Measurements from ENCODE around the gene NLGN1. TPM values are rescaled to one million over a fixed set of nuclear protein-coding genes. Genes with fewer than 3 reads are reported as not detected.

Gene NLGN1
- total and polyA plus RNA-seq, 9 of the 15 experiments (the other 6 are each of a cell fraction or from before 2014, with no cell fraction given), result under 0.01 to 0.01 TPM; not detected in 7

DNA sequence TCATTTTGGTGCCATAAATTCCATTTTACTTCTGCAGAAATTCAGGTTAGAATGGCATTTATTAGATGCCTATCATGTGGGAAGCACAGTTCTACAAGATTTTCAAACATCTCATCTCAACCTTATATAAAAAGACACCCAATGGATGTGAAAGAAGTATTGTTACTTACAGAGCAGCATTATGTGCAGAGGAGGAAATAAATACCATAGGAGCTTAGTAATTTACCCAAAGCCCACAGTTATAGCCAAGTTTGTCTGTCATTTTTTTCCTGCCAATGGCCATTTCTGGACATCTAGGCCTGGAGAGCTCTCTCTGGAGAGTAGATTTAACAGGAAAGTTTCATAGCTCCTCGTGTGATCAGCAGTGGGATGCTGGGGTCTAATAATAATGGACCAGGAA is 802.2 kb downstream of the NLGN1 start:
- intact Hi-C loops (cut with micrococcal nuclease), result no loop called here
- TF ChIP-seq, protein P1, sequence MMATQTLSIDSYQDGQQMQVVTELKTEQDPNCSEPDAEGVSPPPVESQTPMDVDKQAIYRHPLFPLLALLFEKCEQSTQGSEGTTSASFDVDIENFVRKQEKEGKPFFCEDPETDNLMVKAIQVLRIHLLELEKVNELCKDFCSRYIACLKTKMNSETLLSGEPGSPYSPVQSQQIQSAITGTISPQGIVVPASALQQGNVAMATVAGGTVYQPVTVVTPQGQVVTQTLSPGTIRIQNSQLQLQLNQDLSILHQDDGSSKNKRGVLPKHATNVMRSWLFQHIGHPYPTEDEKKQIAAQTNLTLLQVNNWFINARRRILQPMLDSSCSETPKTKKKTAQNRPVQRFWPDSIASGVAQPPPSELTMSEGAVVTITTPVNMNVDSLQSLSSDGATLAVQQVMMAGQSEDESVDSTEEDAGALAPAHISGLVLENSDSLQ (IDR thresholded peaks at IDR 0.05), result no peak
- TF ChIP-seq JUN (IDR thresholded peaks at IDR 0.05; ENCODE audit: borderline replicate concordance, low read depth, low read length), result no peak
- no peak for TF ChIP-seq JUN (CRISPR knock-in tag; IDR thresholded peaks at IDR 0.05; ENCODE audit: borderline replicate concordance)
- TF ChIP-seq, protein P2, sequence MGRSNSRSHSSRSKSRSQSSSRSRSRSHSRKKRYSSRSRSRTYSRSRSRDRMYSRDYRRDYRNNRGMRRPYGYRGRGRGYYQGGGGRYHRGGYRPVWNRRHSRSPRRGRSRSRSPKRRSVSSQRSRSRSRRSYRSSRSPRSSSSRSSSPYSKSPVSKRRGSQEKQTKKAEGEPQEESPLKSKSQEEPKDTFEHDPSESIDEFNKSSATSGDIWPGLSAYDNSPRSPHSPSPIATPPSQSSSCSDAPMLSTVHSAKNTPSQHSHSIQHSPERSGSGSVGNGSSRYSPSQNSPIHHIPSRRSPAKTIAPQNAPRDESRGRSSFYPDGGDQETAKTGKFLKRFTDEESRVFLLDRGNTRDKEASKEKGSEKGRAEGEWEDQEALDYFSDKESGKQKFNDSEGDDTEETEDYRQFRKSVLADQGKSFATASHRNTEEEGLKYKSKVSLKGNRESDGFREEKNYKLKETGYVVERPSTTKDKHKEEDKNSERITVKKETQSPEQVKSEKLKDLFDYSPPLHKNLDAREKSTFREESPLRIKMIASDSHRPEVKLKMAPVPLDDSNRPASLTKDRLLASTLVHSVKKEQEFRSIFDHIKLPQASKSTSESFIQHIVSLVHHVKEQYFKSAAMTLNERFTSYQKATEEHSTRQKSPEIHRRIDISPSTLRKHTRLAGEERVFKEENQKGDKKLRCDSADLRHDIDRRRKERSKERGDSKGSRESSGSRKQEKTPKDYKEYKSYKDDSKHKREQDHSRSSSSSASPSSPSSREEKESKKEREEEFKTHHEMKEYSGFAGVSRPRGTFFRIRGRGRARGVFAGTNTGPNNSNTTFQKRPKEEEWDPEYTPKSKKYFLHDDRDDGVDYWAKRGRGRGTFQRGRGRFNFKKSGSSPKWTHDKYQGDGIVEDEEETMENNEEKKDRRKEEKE (IDR thresholded peaks at IDR 0.05; ENCODE audit: borderline replicate concordance in 1 of 2, control insufficient read depth in 1 of 2, low read depth in 2 of 2, low read length in 1 of 2), result no peak
- no peak for TF ChIP-seq ZC3H4 (CRISPR knock-in tag; IDR thresholded peaks at IDR 0.05; ENCODE audit: borderline replicate concordance)
- no peak for TF ChIP-seq SIX5 (IDR thresholded peaks at IDR 0.05; ENCODE audit: borderline replicate concordance in 1 of 2, insufficient read depth in 1 of 2, low read depth in 1 of 2, low read length in 2 of 2)
- TF ChIP-seq POLR3G (IDR thresholded peaks at IDR 0.05; ENCODE audit: extremely low read depth, insufficient read length, insufficient replicate concordance), result no peak
- no peak for TF ChIP-seq EZH2 (IDR thresholded peaks at IDR 0.05; ENCODE audit: borderline replicate concordance, low read depth, low read length)
- TF ChIP-seq PTTG1 (tag; IDR thresholded peaks at IDR 0.05; ENCODE audit: low read depth), result no peak
- TF ChIP-seq, protein P3, sequence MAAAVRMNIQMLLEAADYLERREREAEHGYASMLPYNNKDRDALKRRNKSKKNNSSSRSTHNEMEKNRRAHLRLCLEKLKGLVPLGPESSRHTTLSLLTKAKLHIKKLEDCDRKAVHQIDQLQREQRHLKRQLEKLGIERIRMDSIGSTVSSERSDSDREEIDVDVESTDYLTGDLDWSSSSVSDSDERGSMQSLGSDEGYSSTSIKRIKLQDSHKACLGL (CRISPR knock-in tag; IDR thresholded peaks at IDR 0.05; ENCODE audit: borderline replicate concordance, poor library complexity, severe bottlenecking), result no peak
- no peak for TF ChIP-seq PREB (CRISPR knock-in tag; IDR thresholded peaks at IDR 0.05)
- TF ChIP-seq ZNF134 (CRISPR knock-in tag; conservative IDR thresholded peaks at IDR 0.05), result no peak
- Histone ChIP-seq H3K4me1 (replicated peaks in 1 of 2; ENCODE audit: control insufficient read depth in 2 of 2, insufficient read depth in 2 of 2, low read length in 2 of 2) (no peaks in the 10 kb centered on the region), H3K4me2 (ENCODE audit: insufficient read depth, low read length) (no peak overlapping the region), H3K27ac (ENCODE audit: extremely low read depth, low read depth, low read length) (no peak overlapping the region), H3K4me3 (no peak overlapping the region), H3K9me1 (ENCODE audit: control insufficient read depth, insufficient read depth, low read length) (no peaks in the 10 kb centered on the region), H3K36me3 (ENCODE audit: control insufficient read depth, insufficient read depth, low read length) (no peaks in the 10 kb centered on the region), H3K9ac (ENCODE audit: insufficient read depth in 1 of 2, low read depth in 2 of 2, low read length in 2 of 2) (no peak overlapping the region), H4K20me1 (replicated peaks; ENCODE audit: control insufficient read depth, insufficient read depth, low read length) (no peaks in the 10 kb centered on the region), H2AFZ (ENCODE audit: low read depth, low read length) (no peak overlapping the region), H3K27me3 (ENCODE audit: control insufficient read depth in 2 of 2, insufficient read depth in 2 of 2, low read length in 2 of 2) (no peaks in the 10 kb centered on the region), H3K9me3 (replicated peaks; ENCODE audit: control insufficient read depth, insufficient read depth, low read depth, low read length) (no peaks in the 10 kb centered on the region), H3K79me2 (ENCODE audit: control insufficient read depth, insufficient read depth, low read length) (no peaks in the 10 kb centered on the region)
- in situ Hi-C loops (cut with MboI), result no loop called here
- 0% methylated on average over 1 of the region's 1 CpG for WGBS (ENCODE audit: insufficient coverage, low coverage, missing lambda C conversion rate)
- POLR2A ChIA-PET, result no interaction called here
- no peak for FAIRE-seq
- ATAC-seq, result no peak
- no TSS peak for BruUV-seq (replicated peaks)
- CTCF ChIA-PET (ENCODE audit: low intra/inter-chr PET ratio), result no interaction called here
- DNase-seq (ENCODE audit: extremely low read depth in 1 of 4, low spot score in 3 of 4), result no peak
